Mesenchymal stem cell (in vitro differentiated cells and primary cell): Measurements from ENCODE around the gene OTOF.

Experiments used
- DNase-seq: peaks from one replicate; pipeline ENCODE4 v3.0.0-alpha.2; 2013
- H2AFZ ChIP-seq: one replicate; pipeline ENCODE4 v1.6.1; 2013; ENCODE audit warnings: low read depth, mild to moderate bottlenecking, control low read depth, inconsistent platforms, low read length, moderate library complexity
- H2AK5ac ChIP-seq: 2 replicates; pipeline ENCODE4 v1.6.1; 2013; ENCODE audit warnings: low read length, moderate library complexity, mild to moderate bottlenecking, inconsistent platforms; ENCODE audit not compliant: severe bottlenecking
- H2BK120ac ChIP-seq: one replicate; pipeline ENCODE4 v1.6.1; 2013; ENCODE audit warnings: low read depth, mild to moderate bottlenecking, inconsistent platforms, low read length, moderate library complexity
- H2BK12ac ChIP-seq, 2 experiments: one replicate each; pipeline ENCODE4 v1.6.1; 2013; ENCODE audit warnings: inconsistent platforms in 2 of 2, low read length in 2 of 2, mild to moderate bottlenecking in 2 of 2, moderate library complexity in 2 of 2, control low read depth in 1 of 2
- H2BK15ac ChIP-seq: one replicate; pipeline ENCODE4 v1.6.1; 2013; ENCODE audit warnings: mild to moderate bottlenecking, low read depth, inconsistent platforms; ENCODE audit not compliant: poor library complexity, severe bottlenecking
- H2BK5ac ChIP-seq: 2 replicates; pipeline ENCODE4 v1.6.1; 2013; ENCODE audit warnings: low read depth, mild to moderate bottlenecking, low read length, control low read depth, inconsistent platforms; ENCODE audit not compliant: poor library complexity, severe bottlenecking
- H3K14ac ChIP-seq, 2 experiments: one replicate each; pipeline ENCODE4 v1.6.1; 2013; ENCODE audit warnings: inconsistent platforms in 2 of 2, low read length in 2 of 2, control low read depth in 1 of 2, mild to moderate bottlenecking in 1 of 2, moderate library complexity in 1 of 2
- H3K18ac ChIP-seq, 2 experiments: one replicate each; pipeline ENCODE4 v1.6.1; 2013; ENCODE audit warnings: inconsistent platforms in 2 of 2, low read length in 2 of 2, control low read depth in 1 of 2, low read depth in 1 of 2, mild to moderate bottlenecking in 1 of 2
- H3K23ac ChIP-seq, 2 experiments: one replicate each; pipeline ENCODE4 v1.6.1; 2013; ENCODE audit warnings: inconsistent platforms in 2 of 2, low read length in 2 of 2, mild to moderate bottlenecking in 2 of 2, moderate library complexity in 2 of 2, control low read depth in 1 of 2
- H3K27ac ChIP-seq: 2 replicates; pipeline ENCODE4 v1.5.1; 2013; ENCODE audit warnings: mild to moderate bottlenecking, moderate library complexity, low read length, control low read depth, inconsistent platforms; ENCODE audit not compliant: poor library complexity, severe bottlenecking
- H3K27me3 ChIP-seq, 2 experiments: 2 replicates each; pipeline versions ENCODE4 v1.6.1 to v1.7.0; 2013; ENCODE audit warnings: low read length in 2 of 2, mild to moderate bottlenecking in 2 of 2, moderate library complexity in 2 of 2, control low read depth in 1 of 2, inconsistent platforms in 1 of 2; ENCODE audit not compliant: control insufficient read depth in 1 of 2, insufficient read depth in 1 of 2
- H3K36me3 ChIP-seq, 2 experiments: 2 replicates each; pipeline versions ENCODE4 v1.6.1 to v1.7.0; 2013; ENCODE audit warnings: low read length in 2 of 2, control low read depth in 1 of 2, inconsistent platforms in 1 of 2, low read depth in 1 of 2, mild to moderate bottlenecking in 1 of 2; ENCODE audit not compliant: insufficient read depth in 2 of 2, control insufficient read depth in 1 of 2
- H3K4ac ChIP-seq, 2 experiments: one replicate each; pipeline ENCODE4 v1.6.1; 2013; ENCODE audit warnings: inconsistent platforms in 2 of 2, low read length in 2 of 2, mild to moderate bottlenecking in 2 of 2, moderate library complexity in 2 of 2, control low read depth in 1 of 2, low read depth in 1 of 2
- H3K4me1 ChIP-seq: 2 replicates; pipeline ENCODE4 v1.6.1; 2013; ENCODE audit warnings: low read depth, low read length, control low read depth; ENCODE audit not compliant: control insufficient read depth, insufficient read depth
- H3K4me2 ChIP-seq: 2 replicates; pipeline ENCODE4 v1.6.1; 2013; ENCODE audit warnings: low read length, mild to moderate bottlenecking, inconsistent platforms; ENCODE audit not compliant: poor library complexity, severe bottlenecking
- H3K4me3 ChIP-seq, 2 experiments: 2 replicates each; pipeline versions ENCODE4 v1.5.1 to v1.7.0; 2013; ENCODE audit warnings: low read length in 2 of 2, mild to moderate bottlenecking in 2 of 2, control low read depth in 1 of 2, low read depth in 1 of 2; ENCODE audit not compliant: insufficient read depth in 1 of 2
- H3K79me1 ChIP-seq: replicated peaks from 2 replicates; pipeline ENCODE4 v1.6.1; 2013; ENCODE audit warnings: mild to moderate bottlenecking, control low read depth, low read length, inconsistent platforms; ENCODE audit not compliant: poor library complexity, severe bottlenecking
- H3K9ac ChIP-seq: 2 replicates; pipeline ENCODE4 v1.7.0; 2013; ENCODE audit warnings: mild to moderate bottlenecking, low read length, moderate library complexity
- H3K9me3 ChIP-seq: 2 replicates; pipeline ENCODE4 v1.7.0; 2013; ENCODE audit warnings: mild to moderate bottlenecking, low read length; ENCODE audit not compliant: control insufficient read depth
- H4K8ac ChIP-seq: one replicate; pipeline ENCODE4 v1.6.1; 2013; ENCODE audit warnings: inconsistent platforms, mild to moderate bottlenecking, low read length, moderate library complexity
- H4K91ac ChIP-seq: one replicate; pipeline ENCODE4 v1.6.1; 2013; ENCODE audit warnings: mild to moderate bottlenecking, low read length, inconsistent platforms
- WGBS: methylation state at CpG from one replicate; pipeline ENCODE4 v1.1.7; 2013; ENCODE audit warnings: mixed read lengths; 5-methylcytosine and 5-hydroxymethylcytosine counted together

Gene OTOF

GRCh38 chr2:26463244-26464192 is 14.4 kb downstream of the OTOF start:
- Histone ChIP-seq H2BK5ac (no peak overlapping the region), H2BK120ac (no peak overlapping the region), H3K9ac (peak overlapping the region; percentile 10), H3K23ac (no peak overlapping the region), H4K91ac (no peak overlapping the region), H3K79me1 (no peaks in the 10 kb centered on the region), H3K18ac (no peak overlapping the region), H2BK12ac (no peak overlapping the region), H3K9me3 (no peaks in the 10 kb centered on the region), H3K27ac (no peak overlapping the region), H3K14ac (peak overlapping the region in 1 of 2 experiments; percentile 38), H2AFZ (no peak overlapping the region), H3K4me2 (no peak overlapping the region), H3K27me3 (peaks cover 0 to 16% of the 10 kb centered on the region in 2 experiments), H3K4me3 (no peak overlapping the region), H4K8ac (no peak overlapping the region), H3K4ac (no peak overlapping the region), H2AK5ac (no peak overlapping the region), H2BK15ac (no peak overlapping the region), H3K4me1 (peaks cover 10% of the 10 kb centered on the region), H3K36me3 (no peaks in the 10 kb centered on the region)
- 96% methylated on average over 25 of the region's 25 CpGs for WGBS
- DNase-seq, result no peak

GRCh38 chr2:26462511-26463243 is 15.2 kb downstream of the OTOF start:
- H3K4me3 ChIP-seq, result no peak overlapping the region

GRCh38 chr2:26462100-26462499 is 15.8 kb downstream of the OTOF start:
- Histone ChIP-seq H2BK120ac (no peak overlapping the region), H3K9me3 (no peaks in the 10 kb centered on the region), H3K14ac (no peak overlapping the region), H4K8ac (no peak overlapping the region), H3K4ac (no peak overlapping the region), H3K27ac (no peak overlapping the region), H3K79me1 (no peaks in the 10 kb centered on the region), H3K9ac (no peak overlapping the region), H4K91ac (no peak overlapping the region), H3K4me3 (no peak overlapping the region), H2AK5ac (no peak overlapping the region), H3K23ac (no peak overlapping the region), H2BK5ac (no peak overlapping the region), H2BK12ac (no peak overlapping the region), H3K4me2 (no peak overlapping the region), H3K18ac (no peak overlapping the region), H3K27me3 (peaks cover 0 to 23% of the 10 kb centered on the region in 2 experiments), H3K4me1 (peaks cover 18% of the 10 kb centered on the region), H2AFZ (no peak overlapping the region), H3K36me3 (no peaks in the 10 kb centered on the region), H2BK15ac (peak overlapping the region; percentile 67)
- WGBS, result 95% methylated on average over 6 of the region's 6 CpGs
- no peak for DNase-seq

More at GRCh38 chr2:26462511-26463243, 15.2 kb downstream of the OTOF start:
- no peak overlapping the region for H2BK12ac ChIP-seq
- no peaks in the 10 kb centered on the region for H3K9me3 ChIP-seq
- no peak overlapping the region for H4K8ac ChIP-seq
- no peak overlapping the region for H3K4me2 ChIP-seq
- peak overlapping the region; percentile 44 for H3K9ac ChIP-seq
- H2BK15ac ChIP-seq, result no peak overlapping the region
- H2BK5ac ChIP-seq, result no peak overlapping the region
- peaks cover 13% of the 10 kb centered on the region for H3K4me1 ChIP-seq
- no peak overlapping the region for H2AFZ ChIP-seq
- peaks cover 0 to 20% of the 10 kb centered on the region in 2 experiments for H3K27me3 ChIP-seq
- H3K4ac ChIP-seq, result no peak overlapping the region
- H3K27ac ChIP-seq, result no peak overlapping the region
- H3K18ac ChIP-seq, result no peak overlapping the region
- H4K91ac ChIP-seq, result no peak overlapping the region
- no peak overlapping the region for H2AK5ac ChIP-seq
- 90% methylated on average over 14 of the region's 14 CpGs for WGBS
- H2BK120ac ChIP-seq, result no peak overlapping the region
- H3K79me1 ChIP-seq, result no peaks in the 10 kb centered on the region
- peak; percentile 48 for DNase-seq
- no peak overlapping the region for H3K23ac ChIP-seq
- peak overlapping the region in 1 of 2 experiments; percentile 38 for H3K14ac ChIP-seq
- no peaks in the 10 kb centered on the region for H3K36me3 ChIP-seq

GRCh38 chr2:26461601-26462023 is 16.3 kb downstream of the OTOF start:
- H3K18ac ChIP-seq, result no peak overlapping the region
- H2BK5ac ChIP-seq, result no peak overlapping the region
- H4K91ac ChIP-seq, result no peak overlapping the region
- H2BK12ac ChIP-seq, result no peak overlapping the region
- no peak overlapping the region for H3K9ac ChIP-seq
- H3K27me3 ChIP-seq, result peaks cover 0 to 23% of the 10 kb centered on the region in 2 experiments
- no peak overlapping the region for H2BK15ac ChIP-seq
- no peak overlapping the region for H3K14ac ChIP-seq
- H3K4me1 ChIP-seq, result peaks cover 19% of the 10 kb centered on the region
- no peaks in the 10 kb centered on the region for H3K79me1 ChIP-seq
- no peak overlapping the region for H2AFZ ChIP-seq
- H3K27ac ChIP-seq, result no peak overlapping the region
- no peaks in the 10 kb centered on the region for H3K36me3 ChIP-seq
- H2BK120ac ChIP-seq, result no peak overlapping the region
- no peak overlapping the region for H3K23ac ChIP-seq
- no peak overlapping the region for H4K8ac ChIP-seq
- WGBS, result 93% methylated on average over 19 of the region's 19 CpGs
- DNase-seq, result no peak
- H3K4me3 ChIP-seq, result no peak overlapping the region
- H3K4me2 ChIP-seq, result no peak overlapping the region
- no peaks in the 10 kb centered on the region for H3K9me3 ChIP-seq
- H2AK5ac ChIP-seq, result no peak overlapping the region
- no peak overlapping the region for H3K4ac ChIP-seq
